Endodermal cell (in vitro differentiated cells): ENCODE data around the gene EFEMP2. TPM values are rescaled to one million over a fixed set of nuclear protein-coding genes. Genes with fewer than 3 reads are reported as not detected.

ENCODE experiments used
- DNase-seq: peaks from one replicate; pipeline ENCODE4 v3.0.0-alpha.2; 2017
- H3K27ac ChIP-seq: 2 replicates; pipeline ENCODE4 v1.5.1; 2013; ENCODE audit warnings: mild to moderate bottlenecking, low read depth, low read length, moderate library complexity
- H3K27me3 ChIP-seq: 2 replicates; pipeline ENCODE4 v1.6.1; 2013; ENCODE audit warnings: mild to moderate bottlenecking, low read length, moderate library complexity; ENCODE audit not compliant: insufficient read depth, control insufficient read depth, poor library complexity, severe bottlenecking
- H3K36me3 ChIP-seq: 2 replicates; pipeline ENCODE4 v1.7.0; 2013; ENCODE audit warnings: mild to moderate bottlenecking, low read length, moderate library complexity; ENCODE audit not compliant: control insufficient read depth, insufficient read depth
- H3K4me1 ChIP-seq: one replicate; pipeline ENCODE4 v1.7.0; 2013; ENCODE audit warnings: low read length; ENCODE audit not compliant: control insufficient read depth, insufficient read depth
- H3K4me3 ChIP-seq: 2 replicates; pipeline ENCODE4 v1.5.1; 2013; ENCODE audit warnings: mild to moderate bottlenecking, low read length, moderate library complexity
- H3K9ac ChIP-seq: 2 replicates; pipeline ENCODE4 v1.6.1; 2013; ENCODE audit warnings: mild to moderate bottlenecking, low read length, moderate library complexity; ENCODE audit not compliant: poor library complexity, severe bottlenecking; ENCODE audit errors: extremely low read depth
- H3K9me3 ChIP-seq: 2 replicates; pipeline ENCODE4 v1.6.1; 2013; ENCODE audit warnings: mild to moderate bottlenecking, low read length, moderate library complexity; ENCODE audit not compliant: control insufficient read depth
- H3K27ac Mint-ChIP-seq: 2 replicates; pipeline ENCODE4 v1.8.0; 2020; ENCODE audit warnings: mixed read lengths
- H3K27me3 Mint-ChIP-seq: 2 replicates; pipeline ENCODE4 v1.8.0; 2021; ENCODE audit warnings: mild to moderate bottlenecking, mixed read lengths; ENCODE audit not compliant: insufficient read depth
- H3K36me3 Mint-ChIP-seq: 2 replicates; pipeline ENCODE4 v1.8.0; 2020; ENCODE audit warnings: low read depth, mixed read lengths
- H3K4me1 Mint-ChIP-seq: 2 replicates; pipeline ENCODE4 v1.8.0; 2020; ENCODE audit warnings: mixed read lengths
- H3K4me3 Mint-ChIP-seq: 2 replicates; pipeline ENCODE4 v1.8.0; 2020; ENCODE audit warnings: mild to moderate bottlenecking, moderate library complexity, mixed read lengths
- H3K9me3 Mint-ChIP-seq: 2 replicates; pipeline ENCODE4 v1.8.0; 2020; ENCODE audit warnings: mild to moderate bottlenecking, mixed read lengths
- CTCF ChIP-seq: fragments of 200-600 bp; sonication (generic); conservative IDR thresholded peaks from 2 replicates; pipeline ENCODE4 v1.5.0; 2021; ENCODE audit warnings: antibody characterized with exemption, mild to moderate bottlenecking
- WGBS, 2 experiments: methylation state at CpG; one replicate each; pipeline versions ENCODE4 v1.1.5 to v1.1.7; 2013; ENCODE audit warnings: missing lambda C conversion rate in 2 of 2, mixed read lengths in 1 of 2; ENCODE audit not compliant: insufficient coverage in 1 of 2, insufficient read length in 1 of 2; 5-methylcytosine and 5-hydroxymethylcytosine counted together
- total RNA-seq, 2 donors: library from RNA; stranded (reverse); fragmentation: NEBNext Ultra II Directional in 1 of 2; extraction: Animal tissue kit (Norgen Biotek cat#: 25700) in 1 of 2; gene quantifications; 2 replicates in 1 of 2; 3 replicates in 1 of 2; pipeline ENCODE4 v1.2.1, GENCODE V29; 2021

EFEMP2 gene
- total RNA-seq, 2 donors from 2014 or later: 84.5 to 99.6 TPM

- Mint-ChIP-seq H3K4me3 (no peak overlapping the region), H3K4me1 (peaks cover 5% of the 10 kb centered on the region), H3K36me3 (no peaks in the 10 kb centered on the region), H3K27ac (no peak overlapping the region), H3K27me3 (peaks cover 32% of the 10 kb centered on the region), H3K9me3 (no peaks in the 10 kb centered on the region)
- Histone ChIP-seq H3K4me3 (no peak overlapping the region), H3K27ac (no peak overlapping the region), H3K4me1 (peaks cover 4% of the 10 kb centered on the region), H3K27me3 (peaks cover 11% of the 10 kb centered on the region), H3K9me3 (no peaks in the 10 kb centered on the region), H3K9ac (no peak overlapping the region), H3K36me3 (peaks cover 8% of the 10 kb centered on the region)
- TF ChIP-seq CTCF: no peak
- DNase-seq: peak; percentile 34
- 92 to 93% methylated on average over 4 of the region's 4 CpGs for WGBS, 2 experiments
These were observed 40.2 kb upstream of the EFEMP2 start for GRCh38 chr11:65912845-65913244.

- Mint-ChIP-seq H3K4me1 (peaks cover 5% of the 10 kb centered on the region), H3K9me3 (no peaks in the 10 kb centered on the region), H3K27ac (no peak overlapping the region), H3K36me3 (no peaks in the 10 kb centered on the region), H3K27me3 (peaks cover 42% of the 10 kb centered on the region), H3K4me3 (no peak overlapping the region)
- Histone ChIP-seq H3K9ac (no peak overlapping the region), H3K9me3 (no peaks in the 10 kb centered on the region), H3K4me1 (no peaks in the 10 kb centered on the region), H3K27me3 (peaks cover 13% of the 10 kb centered on the region), H3K36me3 (peaks cover under 1% of the 10 kb centered on the region), H3K27ac (no peak overlapping the region), H3K4me3 (no peak overlapping the region)
- peak; percentile 68 for TF ChIP-seq CTCF
- 49 to 87% methylated on average over 3 to 13 of the region's 14 CpGs for WGBS, 2 experiments
- peak; percentile 88 for DNase-seq
These were observed 39.3 kb upstream of the EFEMP2 start for GRCh38 chr11:65911682-65912568.

DNA sequence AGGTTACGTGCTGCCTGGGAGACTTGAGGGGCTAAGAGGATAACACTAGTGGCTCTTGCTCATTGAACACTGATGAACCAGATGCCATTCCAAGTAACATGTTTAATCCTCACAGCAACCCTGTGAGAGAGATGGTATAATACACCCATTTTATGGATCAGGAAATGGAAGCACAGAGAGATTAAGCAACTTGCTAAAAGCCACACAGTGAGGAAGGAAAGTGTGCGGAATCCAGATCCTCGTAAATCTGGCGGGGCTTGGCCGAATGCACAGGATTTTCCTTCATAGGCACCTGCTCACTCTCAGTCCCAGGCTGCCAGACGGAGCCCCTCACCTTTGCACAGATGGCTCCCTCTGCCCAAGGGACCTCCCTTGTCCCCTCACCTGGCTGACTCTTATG, 35.3 kb upstream of the EFEMP2 start:
- Mint-ChIP-seq H3K27me3 (peaks cover 72% of the 10 kb centered on the region), H3K27ac (no peak overlapping the region), H3K4me3 (no peak overlapping the region), H3K9me3 (no peaks in the 10 kb centered on the region), H3K4me1 (peaks cover 11% of the 10 kb centered on the region), H3K36me3 (no peaks in the 10 kb centered on the region)
- WGBS, 2 experiments: 91 to 94% methylated on average over 6 of the region's 6 CpGs
- Histone ChIP-seq H3K36me3 (no peaks in the 10 kb centered on the region), H3K27ac (no peak overlapping the region), H3K4me3 (no peak overlapping the region), H3K9ac (no peak overlapping the region), H3K9me3 (no peaks in the 10 kb centered on the region), H3K4me1 (peaks cover 2% of the 10 kb centered on the region), H3K27me3 (peaks cover 18% of the 10 kb centered on the region)
- TF ChIP-seq CTCF: no peak
- no peak for DNase-seq
